ENCODE results near the gene RELT. TPM values are rescaled to one million over a fixed set of nuclear protein-coding genes. Genes with fewer than 3 reads are reported as not detected.

Gene RELT
- total and polyA plus RNA-seq, 2 donors (not counting 1 experiment from before 2014, with no cell fraction given): 0.33 to 0.70 TPM

DNA sequence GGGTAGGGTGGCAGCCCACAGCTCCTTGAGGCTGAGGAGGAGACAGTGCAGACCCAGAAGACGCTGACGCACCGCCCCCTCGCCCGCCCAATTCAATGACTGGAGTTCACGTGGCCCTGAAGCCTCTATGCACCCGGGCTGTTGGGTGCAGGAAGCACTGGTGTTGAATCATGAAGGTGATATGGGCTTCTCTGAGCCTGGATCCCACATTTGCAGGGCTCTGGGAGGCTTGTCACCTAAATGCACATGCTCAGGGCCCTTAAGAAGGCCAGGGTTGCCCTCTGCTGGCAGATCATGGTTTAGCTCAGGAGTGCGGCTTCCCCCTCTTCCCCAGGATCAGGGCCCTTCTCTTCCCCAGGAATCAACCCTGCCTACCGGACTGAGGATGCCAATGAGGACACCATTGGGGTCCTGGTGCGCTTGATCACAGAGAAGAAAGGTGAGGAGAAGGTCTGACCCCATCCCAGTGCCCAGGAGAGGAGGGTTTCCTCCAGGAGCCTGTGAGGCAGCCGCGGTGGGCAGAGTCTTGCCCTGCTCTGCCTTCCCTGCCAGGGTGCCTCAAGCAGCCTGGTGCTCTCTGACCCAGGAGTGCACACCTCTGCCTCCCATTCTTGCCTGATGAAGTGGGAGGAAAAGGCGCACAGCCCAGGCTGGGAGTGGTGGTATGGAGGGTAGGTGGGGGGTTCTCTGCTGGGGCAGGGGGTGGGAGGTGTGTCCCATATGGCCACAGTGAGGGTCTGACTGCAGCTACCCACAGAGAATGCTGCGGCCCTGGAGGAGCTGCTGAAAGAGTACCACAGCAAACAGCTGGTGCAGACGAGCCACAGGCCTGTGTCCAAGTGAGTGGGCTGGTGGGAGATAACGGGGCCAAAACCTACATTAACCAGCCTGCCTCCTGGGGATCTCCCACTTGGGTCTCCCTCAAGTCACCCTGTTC is 17.5 kb downstream of the RELT start:
- Histone ChIP-seq H3K4me3 (replicated peaks in 1 of 4; ENCODE audit: control extremely low read depth in 1 of 4, insufficient read depth in 1 of 4, low read depth in 3 of 4, low read length in 4 of 4) (no peak overlapping the region), H3K27ac (ENCODE audit: insufficient read depth, low read length) (no peak overlapping the region), H3K79me2 (ENCODE audit: control insufficient read depth, insufficient read depth, low read length) (no peaks in the 10 kb centered on the region), H3K9ac (ENCODE audit: insufficient read depth, low read length) (no peak overlapping the region), H2AFZ (ENCODE audit: low read length) (no peak overlapping the region), H3K4me1 (ENCODE audit: control insufficient read depth, extremely low read depth, insufficient read depth, low read length) (no peaks in the 10 kb centered on the region), H4K20me1 (ENCODE audit: control insufficient read depth, extremely low read depth, insufficient read depth, low read length) (no peaks in the 10 kb centered on the region), H3K4me2 (ENCODE audit: extremely low read depth, insufficient read depth, low read length) (no peak overlapping the region), H3K9me3 (ENCODE audit: control insufficient read depth, insufficient read depth, low read depth, low read length) (no peaks in the 10 kb centered on the region), H3K36me3 (ENCODE audit: control insufficient read depth, insufficient read depth, low read length) (peaks cover 3% of the 10 kb centered on the region), H3K27me3 (ENCODE audit: control insufficient read depth, insufficient read depth, low read length) (no peaks in the 10 kb centered on the region)
- DNase-seq (ENCODE audit: low read depth in 2 of 2): peak; percentile 73 to 82
- TF ChIP-seq, protein P1, sequence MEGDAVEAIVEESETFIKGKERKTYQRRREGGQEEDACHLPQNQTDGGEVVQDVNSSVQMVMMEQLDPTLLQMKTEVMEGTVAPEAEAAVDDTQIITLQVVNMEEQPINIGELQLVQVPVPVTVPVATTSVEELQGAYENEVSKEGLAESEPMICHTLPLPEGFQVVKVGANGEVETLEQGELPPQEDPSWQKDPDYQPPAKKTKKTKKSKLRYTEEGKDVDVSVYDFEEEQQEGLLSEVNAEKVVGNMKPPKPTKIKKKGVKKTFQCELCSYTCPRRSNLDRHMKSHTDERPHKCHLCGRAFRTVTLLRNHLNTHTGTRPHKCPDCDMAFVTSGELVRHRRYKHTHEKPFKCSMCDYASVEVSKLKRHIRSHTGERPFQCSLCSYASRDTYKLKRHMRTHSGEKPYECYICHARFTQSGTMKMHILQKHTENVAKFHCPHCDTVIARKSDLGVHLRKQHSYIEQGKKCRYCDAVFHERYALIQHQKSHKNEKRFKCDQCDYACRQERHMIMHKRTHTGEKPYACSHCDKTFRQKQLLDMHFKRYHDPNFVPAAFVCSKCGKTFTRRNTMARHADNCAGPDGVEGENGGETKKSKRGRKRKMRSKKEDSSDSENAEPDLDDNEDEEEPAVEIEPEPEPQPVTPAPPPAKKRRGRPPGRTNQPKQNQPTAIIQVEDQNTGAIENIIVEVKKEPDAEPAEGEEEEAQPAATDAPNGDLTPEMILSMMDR (conservative IDR thresholded peaks at IDR 0.05 in 1 of 2, IDR thresholded peaks at IDR 0.05 in 1 of 2; ENCODE audit: low read depth in 1 of 2, low read length in 2 of 2): peak; percentile 79 to 84
- TF ChIP-seq EZH2 (IDR thresholded peaks at IDR 0.05; ENCODE audit: low read length, missing control alignments): no peak

- Histone ChIP-seq H3K9me3 (ENCODE audit: control insufficient read depth, insufficient read depth, low read depth, low read length) (no peaks in the 10 kb centered on the region), H2AFZ (ENCODE audit: low read length) (no peak overlapping the region), H3K4me1 (ENCODE audit: control insufficient read depth, extremely low read depth, insufficient read depth, low read length) (no peaks in the 10 kb centered on the region), H3K4me2 (ENCODE audit: extremely low read depth, insufficient read depth, low read length) (no peak overlapping the region), H3K36me3 (ENCODE audit: control insufficient read depth, insufficient read depth, low read length) (peaks cover 3% of the 10 kb centered on the region), H3K4me3 (replicated peaks in 1 of 4; ENCODE audit: control extremely low read depth in 1 of 4, insufficient read depth in 1 of 4, low read depth in 3 of 4, low read length in 4 of 4) (no peak overlapping the region), H3K9ac (ENCODE audit: insufficient read depth, low read length) (no peak overlapping the region), H3K79me2 (ENCODE audit: control insufficient read depth, insufficient read depth, low read length) (no peaks in the 10 kb centered on the region), H3K27me3 (ENCODE audit: control insufficient read depth, insufficient read depth, low read length) (no peaks in the 10 kb centered on the region), H4K20me1 (ENCODE audit: control insufficient read depth, extremely low read depth, insufficient read depth, low read length) (no peaks in the 10 kb centered on the region), H3K27ac (ENCODE audit: insufficient read depth, low read length) (no peak overlapping the region)
- DNase-seq (ENCODE audit: low read depth in 2 of 2): no peak
- TF ChIP-seq, protein P1 (conservative IDR thresholded peaks at IDR 0.05 in 1 of 2, IDR thresholded peaks at IDR 0.05 in 1 of 2; ENCODE audit: low read depth in 1 of 2, low read length in 2 of 2): no peak
- TF ChIP-seq EZH2 (IDR thresholded peaks at IDR 0.05; ENCODE audit: low read length, missing control alignments): no peak
These were observed 18.5 kb downstream of the RELT start for GRCh38 chr11:73394416-73395296.
